K562 treated with DMSO at 1 percent for 4 hours (cell line): ENCODE data around the gene CFAP53. TPM values are rescaled to one million over a fixed set of nuclear protein-coding genes. Genes with fewer than 3 reads are reported as not detected.

Experiments
- total RNA-seq: library from RNA; unstranded; fragments of 300-600 nt; gene quantifications from 2 replicates; pipeline ENCODE4 v1.2.3, GENCODE V29; 2022; ENCODE audit not compliant: insufficient read depth

The CFAP53 gene, protein sequence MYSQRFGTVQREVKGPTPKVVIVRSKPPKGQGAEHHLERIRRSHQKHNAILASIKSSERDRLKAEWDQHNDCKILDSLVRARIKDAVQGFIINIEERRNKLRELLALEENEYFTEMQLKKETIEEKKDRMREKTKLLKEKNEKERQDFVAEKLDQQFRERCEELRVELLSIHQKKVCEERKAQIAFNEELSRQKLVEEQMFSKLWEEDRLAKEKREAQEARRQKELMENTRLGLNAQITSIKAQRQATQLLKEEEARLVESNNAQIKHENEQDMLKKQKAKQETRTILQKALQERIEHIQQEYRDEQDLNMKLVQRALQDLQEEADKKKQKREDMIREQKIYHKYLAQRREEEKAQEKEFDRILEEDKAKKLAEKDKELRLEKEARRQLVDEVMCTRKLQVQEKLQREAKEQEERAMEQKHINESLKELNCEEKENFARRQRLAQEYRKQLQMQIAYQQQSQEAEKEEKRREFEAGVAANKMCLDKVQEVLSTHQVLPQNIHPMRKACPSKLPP
- 1.7 and 2.1 TPM in 2 replicates for total RNA-seq

DNA sequence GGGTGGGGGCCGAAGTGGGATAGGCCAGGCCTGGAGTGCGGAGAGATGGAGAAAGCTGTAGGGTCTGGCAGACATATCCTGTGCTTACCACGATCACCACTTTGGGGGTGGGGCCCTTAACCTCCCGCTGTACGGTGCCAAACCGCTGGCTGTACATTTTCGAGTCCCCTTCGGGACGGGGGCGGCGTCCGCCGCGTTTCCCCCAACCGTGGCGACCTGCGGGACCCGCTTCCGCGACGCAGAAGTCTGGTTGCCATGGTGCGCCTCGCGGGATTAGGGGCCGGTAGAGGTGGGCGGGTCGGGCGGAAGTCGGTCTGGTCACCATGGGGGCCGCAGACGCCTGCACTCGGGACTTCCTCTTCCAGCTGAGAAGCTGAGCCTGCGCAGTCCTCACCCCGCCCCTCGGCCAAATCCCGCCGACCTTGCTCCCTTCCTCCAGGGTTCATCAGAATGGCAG, at the start of gene CFAP53:
TSS of gene CFAP53 (minus strand) at position 248 of the 457 bp plus-strand sequence. CDS start at position 157, 91 bp downstream.

DNA sequence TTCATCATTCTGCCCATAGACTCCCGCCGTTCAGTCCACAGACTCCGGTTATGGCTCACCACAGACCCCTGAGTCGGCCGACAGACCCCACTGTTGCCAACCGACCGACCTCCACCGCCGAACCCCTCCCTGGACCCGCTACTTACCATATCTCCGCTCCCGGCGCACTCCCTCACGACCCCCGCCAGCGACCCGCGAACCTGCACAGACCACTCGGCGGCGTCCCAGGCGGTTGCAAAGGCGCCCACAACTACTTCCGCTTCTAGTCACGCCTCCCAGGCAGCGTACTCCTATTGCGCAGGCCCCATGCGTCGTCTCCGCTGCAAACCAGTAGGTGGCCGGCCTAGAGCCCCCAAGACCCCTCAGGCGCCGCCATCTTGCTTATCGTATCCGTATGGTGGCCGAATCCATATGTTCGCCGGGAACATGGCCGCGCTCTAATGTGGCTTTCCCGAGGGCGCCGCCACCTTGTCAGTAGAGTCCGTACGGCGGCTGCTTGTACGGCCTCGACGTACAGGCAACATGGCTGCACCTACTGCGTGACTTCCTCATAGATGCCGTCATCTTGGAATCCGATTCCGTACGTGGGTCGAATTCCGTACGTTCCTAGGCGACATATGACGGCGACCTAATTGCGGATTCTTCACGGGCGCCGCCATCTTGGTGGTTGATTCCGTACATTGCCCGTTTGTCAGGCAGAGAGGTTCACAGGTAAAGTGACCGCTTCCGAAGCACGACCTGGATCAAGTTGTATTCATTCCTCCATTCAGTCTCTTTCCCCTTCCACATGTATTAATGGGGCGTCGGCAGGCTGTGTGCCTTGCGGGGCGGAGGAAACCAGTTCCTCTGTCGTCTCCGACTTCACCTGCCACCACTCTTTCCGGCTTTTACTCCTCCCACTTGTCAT, 21.4 kb upstream of the CFAP53 start, which contains the start of gene CXXC1:
TSS of gene CXXC1 (minus strand) at position 252 of the 907 bp plus-strand sequence. CDS start at position 149, 103 bp downstream.

DNA sequence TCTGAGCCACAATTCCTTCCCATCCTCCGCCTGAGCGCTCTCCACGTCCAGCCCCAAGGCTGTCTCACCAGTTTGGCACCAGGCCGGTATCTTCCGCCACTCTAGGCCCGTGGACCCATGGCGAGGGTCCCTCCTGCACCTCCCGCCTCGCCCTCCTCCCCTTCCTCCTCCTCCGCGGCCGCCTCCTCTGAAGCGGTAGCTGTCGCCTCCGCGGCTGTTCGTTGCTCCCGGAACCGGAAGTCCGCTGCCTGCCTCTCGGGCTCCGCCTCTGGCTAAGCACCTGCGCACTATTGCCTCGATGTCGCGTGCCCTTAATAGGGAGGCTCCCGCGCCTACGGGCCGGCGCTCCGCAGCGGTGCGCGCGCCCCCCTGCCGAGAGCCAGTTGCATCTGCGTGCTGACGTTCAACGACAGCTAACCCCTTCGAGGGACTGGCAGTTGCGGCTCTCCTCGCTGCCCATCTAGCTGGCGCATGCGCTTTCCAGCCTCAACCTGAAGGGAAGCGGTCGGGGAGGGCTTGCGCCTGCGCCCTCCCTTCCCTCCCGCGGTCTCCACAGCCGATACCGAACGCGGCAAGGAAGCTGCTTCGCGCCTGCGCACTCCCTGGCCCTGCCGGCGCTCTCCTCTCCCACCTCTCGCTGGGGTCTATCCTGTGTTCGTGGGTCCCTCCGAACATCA, 15.1 kb upstream of the CFAP53 start, which contains the start of gene MBD1:
TSS of gene MBD1 (minus strand) at position 229 of the 677 bp plus-strand sequence. CDS start 1,531 bp downstream, outside the sequence.

DNA sequence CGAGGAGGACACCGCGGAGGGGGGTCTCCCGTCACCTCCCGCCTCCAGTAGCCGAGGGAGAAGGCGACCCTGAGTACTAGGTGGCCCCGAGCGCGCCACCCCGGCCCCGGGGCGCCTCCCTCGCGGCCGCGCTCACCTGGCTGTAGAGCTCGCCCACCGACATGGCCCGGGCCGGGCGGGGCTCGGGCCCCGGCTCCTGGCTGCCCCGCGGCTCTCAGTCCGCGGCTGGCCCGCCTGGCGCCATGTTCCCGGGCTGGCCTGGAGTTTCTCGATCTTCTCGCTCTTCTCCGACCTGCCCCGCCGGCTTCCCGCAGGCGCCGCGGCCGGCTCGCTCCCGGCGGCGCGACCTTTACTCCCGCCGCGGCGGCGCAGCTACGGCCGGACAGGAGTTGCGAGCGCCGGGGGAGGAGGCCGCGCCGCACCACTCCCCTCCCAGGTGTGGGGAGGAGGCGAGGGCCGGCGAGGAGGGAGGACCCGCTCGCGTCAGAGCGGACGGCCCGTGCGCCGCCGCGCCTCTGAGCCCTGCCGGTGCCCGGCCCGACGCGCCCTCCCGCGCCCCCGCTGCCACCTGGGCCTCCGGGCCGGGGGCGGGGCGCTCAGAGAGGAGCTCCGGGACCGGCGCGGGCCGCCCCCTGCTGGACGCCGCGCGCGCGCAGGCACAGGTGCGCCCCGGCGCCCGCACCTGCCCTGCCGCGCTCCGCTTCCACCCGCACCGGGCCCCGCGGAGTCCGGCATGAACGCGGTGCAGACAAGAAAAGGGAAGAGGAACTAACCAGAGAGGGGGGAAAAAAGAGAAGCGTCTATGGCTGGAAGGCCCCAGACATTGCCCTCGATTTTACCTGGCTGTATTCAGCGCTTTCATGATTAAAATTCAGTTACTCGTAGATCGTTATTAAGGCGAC, 71.4 kb downstream of the CFAP53 start, which contains the start of gene MYO5B:
TSS of gene MYO5B (minus strand) at position 517 of the 902 bp plus-strand sequence. CDS start at position 163, 354 bp downstream.

Other genes with a start within 250 kb of the CFAP53 start
- gene MYO5B, start 71.3 kb downstream of the CFAP53 start, total RNA-seq, result 0.41 and 0.83 TPM in 2 replicates
- 26.0 and 26.5 TPM in 2 replicates for gene MBD1, start 15.0 kb upstream of the CFAP53 start, total RNA-seq
- gene CXXC1, start 21.2 kb upstream of the CFAP53 start, total RNA-seq, result 45.7 and 55.7 TPM in 2 replicates
- gene SKA1, start 108.6 kb upstream of the CFAP53 start, total RNA-seq, result 14.5 and 18.3 TPM in 2 replicates